HG02970 (cell line): ENCODE results near the gene MTLN.
"Not testable (repeated sequence)": the region's sequence is repeated elsewhere in the genome, so short reads cannot be mapped to it uniquely, and the experiment has no call there.

Experiments
- ATAC-seq: cut with Tn5 transposase; IDR thresholded peaks from one replicate; pipeline ENCODE4 v1.9.1; 2021; ENCODE audit warnings: mild to moderate bottlenecking, moderate library complexity, moderate number of reproducible peaks; ENCODE audit not compliant: unreplicated experiment, low FRiP score

The MTLN gene

DNA sequence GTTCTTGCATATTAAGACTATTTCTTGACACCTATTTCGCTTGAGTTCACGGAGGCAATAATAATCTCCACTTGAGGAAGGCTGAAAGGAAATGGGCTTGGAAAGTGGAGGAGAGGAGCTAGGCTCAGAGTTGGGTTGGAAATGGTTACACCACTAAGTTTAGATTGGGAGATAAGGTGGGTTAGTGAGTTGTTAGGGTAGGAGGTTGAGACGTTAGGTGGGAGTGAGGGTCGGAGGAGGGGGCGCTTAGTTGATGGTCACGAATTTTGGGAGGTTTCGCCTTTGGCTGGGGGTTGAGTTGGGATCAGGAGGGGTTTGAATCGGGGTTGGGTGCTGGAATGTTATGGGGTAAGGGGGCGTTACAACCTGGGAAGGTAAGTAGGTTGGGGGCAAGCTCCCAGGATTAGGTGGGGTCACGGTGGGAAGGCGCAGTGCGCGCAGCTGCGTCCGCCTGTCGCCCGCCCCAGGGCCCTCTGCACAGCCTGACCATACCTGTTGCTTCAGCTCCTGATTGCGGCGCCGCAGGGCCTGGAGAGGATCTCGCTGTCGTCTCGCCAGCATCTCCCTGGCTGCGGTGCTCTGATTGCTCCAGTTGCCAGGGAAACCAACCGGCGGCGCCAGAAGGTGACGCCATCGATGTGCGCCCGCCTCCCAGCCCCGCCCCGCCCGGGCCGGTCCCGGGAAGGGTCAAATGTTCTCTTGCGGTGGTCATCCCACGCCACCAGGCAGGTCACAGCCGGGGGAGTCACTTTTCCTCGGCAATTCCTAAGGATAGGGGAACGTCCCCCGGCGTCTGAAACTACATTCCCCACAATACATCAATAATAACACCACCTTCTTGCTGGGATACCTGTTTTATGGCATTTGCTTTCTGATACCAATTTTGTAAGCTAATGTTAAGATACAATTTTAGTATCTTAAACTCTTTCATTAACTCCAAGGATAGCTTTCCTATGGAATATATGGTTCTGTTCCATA is 7.7 kb downstream of the MTLN start, which contains the start of gene NPHP1:
Gene NPHP1, minus strand, starts transcription at position 606 of the 978 bp plus-strand sequence. Its CDS starts 45 bp downstream, at position 561.
- peak; percentile 98 for ATAC-seq

DNA sequence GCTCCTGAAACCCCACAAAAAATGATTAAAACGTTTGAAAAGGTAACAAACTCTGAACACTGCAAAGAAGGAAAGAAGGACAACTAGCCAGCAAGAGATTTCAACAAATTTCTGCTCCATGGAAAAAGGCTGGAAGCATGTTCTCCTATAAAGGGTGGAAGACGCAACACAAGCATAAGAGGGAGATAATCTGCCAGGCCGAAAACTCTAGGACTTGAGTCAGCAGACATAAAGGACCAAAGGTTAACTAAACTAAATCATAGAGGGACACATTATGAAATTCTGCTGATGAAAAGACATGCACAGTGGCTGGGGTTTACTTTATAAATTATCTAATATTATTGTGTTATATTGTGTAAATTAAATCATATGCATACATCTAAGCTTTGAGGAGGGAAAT is 14.3 kb downstream of the MTLN start:
- ATAC-seq, result no peak

DNA sequence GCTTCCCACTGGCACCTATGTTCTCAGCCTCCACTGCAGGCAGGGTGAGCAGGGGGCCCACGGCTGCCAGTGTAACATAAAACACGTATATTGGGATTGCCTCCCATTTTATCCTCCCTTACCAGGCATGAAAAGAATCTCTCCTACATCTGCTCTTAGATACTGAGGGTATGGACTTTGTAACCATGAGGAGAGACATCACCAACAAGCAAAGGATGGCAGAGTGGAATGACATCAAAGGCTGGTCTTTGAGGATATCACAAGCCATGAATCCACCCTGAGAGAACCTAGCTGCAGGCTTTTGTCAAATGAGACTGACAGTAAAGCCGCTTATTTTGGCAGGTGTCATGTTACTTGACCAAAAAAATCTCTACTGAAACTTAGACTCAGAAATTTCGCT is 14.9 kb downstream of the MTLN start:
- ATAC-seq, result no peak

DNA sequence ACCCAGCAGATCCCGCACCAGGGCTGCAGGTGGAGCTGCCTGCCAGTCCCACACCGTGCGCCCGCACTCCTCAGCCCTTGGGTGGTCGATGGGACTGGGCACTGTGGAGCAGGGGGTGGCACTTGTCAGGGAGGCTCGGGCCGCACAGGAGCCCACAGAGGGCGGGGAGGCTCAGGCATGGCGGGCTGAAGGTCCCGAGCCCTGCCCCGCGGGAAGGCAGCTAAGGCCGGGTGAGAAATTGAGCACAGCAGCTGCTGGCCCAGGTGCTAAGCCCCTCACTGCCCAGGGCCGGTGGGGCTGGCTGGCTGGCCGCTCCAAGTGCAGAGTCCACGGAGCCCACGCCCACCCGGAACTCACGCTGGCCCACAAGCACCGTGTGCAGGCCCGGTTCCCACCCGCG is 22.2 kb downstream of the MTLN start:
- not testable (repeated sequence) for ATAC-seq

DNA sequence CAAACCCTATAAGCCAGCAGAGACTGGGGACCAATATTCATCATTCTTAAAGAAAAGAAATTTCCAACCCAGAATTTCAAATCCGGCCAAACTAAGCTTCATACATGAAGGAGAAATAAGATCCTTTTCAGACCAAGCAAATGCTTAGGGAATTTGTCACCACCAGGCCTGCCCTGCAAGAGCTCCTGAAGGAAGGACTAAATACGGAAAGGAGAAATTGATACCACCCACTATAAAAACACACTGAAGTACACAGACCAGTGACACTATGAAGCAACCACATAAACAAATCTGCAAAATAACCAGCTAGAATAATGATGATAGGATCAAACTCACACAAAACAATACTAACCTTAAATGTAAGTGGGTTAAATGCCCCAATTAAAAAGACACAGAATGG is 29.9 kb downstream of the MTLN start:
- ATAC-seq, result no peak

DNA sequence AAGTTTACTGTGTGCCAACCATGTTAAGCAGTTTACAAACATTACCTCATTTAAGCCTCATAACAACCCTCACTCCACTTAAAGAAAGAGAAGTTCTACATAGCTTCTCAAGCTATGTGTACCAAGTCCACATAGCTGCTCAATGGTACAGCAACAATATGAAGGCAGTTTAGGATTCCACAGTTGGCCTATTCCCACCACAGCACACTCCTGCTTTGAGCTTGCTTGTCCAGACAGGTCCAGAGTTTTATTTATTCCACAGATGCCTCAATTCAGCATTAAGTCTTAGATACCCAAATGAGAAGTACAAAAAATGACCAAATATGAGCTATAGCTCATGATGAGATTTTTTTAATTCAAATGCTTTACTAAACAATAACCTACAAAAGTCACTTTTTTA is 32.3 kb downstream of the MTLN start:
- no peak for ATAC-seq

DNA sequence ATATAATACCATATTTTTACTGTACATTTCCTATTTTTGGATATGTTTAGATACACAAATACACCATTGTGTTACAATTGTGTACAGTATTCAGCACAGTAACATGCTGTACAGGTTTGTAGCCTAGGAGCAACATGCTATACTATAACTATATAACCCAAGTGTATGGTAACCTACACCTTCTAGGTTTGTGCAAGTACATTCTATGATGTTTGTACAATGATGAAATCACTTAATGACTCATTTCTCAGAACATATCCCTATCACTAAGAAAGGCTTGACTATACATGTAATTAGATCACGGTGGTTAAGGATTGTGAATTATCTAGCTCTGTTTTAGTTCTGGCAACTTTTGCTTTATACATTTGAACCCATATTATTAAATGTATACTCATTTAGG is 38.8 kb downstream of the MTLN start:
- ATAC-seq, result no peak

DNA sequence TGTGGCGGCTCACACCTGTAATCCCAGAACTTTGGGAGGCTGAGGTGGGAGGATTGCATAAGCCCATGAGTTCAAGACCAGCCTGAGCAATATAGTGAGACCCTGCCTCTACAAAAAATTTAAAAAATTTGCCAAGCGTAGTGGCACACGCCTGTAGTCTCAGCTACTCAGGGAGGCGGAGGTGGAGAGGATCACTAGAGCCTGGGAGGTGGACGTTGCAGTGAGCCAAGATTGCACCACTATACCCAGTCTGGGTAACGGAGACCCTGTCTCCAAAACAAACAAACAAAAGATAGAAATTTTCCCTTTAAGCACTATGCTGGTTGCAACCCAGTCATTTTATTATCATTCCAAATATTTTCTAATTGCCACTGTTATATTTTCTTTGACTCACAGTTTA is 39.8 kb downstream of the MTLN start:
- ATAC-seq, result no peak

DNA sequence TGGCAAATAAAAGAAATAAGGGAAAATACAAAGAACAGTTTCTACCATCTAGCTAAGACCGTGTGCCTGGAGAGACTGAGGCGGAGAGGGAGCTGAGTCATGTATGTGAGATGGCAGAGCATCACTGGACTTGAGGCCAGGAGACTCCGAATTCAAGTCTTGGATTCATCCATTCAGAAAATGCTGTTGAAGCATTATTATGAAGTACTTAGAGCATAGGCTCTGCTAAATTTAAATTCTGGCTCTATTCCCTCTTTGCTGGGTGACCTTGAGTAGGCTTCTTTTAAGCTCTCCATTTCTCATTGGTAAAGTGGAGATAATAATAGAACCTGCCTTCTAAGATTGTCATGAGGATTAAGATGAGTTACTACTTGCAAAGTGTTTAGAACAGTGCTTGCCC is 42.2 kb downstream of the MTLN start:
- no peak for ATAC-seq

DNA sequence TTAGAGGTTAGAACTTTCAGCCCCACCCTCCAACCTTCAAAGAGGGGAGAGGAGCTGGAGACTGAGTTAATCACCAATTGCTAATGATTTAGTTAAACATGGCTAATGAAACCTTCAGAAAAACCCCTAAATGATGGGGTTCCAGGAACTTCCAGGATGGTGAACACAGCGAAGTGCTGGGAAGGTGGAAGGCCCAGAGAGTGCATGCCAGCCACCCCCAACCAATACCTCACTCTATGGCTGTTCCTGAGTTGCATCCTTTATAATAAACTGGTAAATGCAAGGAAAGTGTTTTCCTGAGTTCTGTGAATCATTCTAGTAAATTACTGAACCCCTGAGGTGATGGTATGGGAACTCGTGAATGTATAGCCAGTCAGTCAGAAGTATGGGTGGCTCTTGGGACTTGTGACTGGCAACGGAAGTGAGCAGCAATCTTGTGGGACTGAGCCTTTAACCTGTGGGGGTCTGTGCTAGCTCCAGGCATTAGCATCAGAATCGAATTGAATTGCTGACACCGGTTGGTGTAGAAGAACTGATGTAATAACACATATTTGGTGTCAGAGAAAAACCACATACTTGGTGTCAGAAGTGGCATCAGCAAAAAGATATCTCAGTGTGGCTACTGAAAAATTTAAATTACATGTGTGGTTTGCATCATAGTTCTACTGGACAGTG is 44.9 kb downstream of the MTLN start:
- no peak for ATAC-seq

DNA sequence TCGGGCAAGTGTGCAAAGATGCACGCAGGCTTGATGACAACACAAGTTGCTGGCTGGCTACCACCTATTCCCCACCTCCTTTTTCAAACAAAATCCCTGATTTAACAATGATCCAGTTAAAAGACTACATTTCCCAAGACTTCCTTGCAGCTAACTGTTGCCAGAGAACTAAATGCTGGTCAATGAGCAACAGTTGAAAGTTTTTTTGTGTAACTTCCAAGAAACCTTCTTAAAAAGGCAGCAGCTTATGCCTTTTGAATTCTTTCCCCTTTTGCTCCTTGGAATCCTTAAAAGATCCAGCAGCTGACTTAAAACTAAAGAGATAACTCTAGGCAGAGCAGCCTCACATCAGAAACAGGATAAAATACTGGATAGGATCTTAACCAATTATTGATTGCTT is 46.1 kb downstream of the MTLN start:
- no peak for ATAC-seq
